HepG2 (cell line): Measurements from ENCODE around the gene RALY. TPM values are rescaled to one million over a fixed set of nuclear protein-coding genes. Genes with fewer than 3 reads are reported as not detected.

Source experiments
- CBX1 ChIP-seq: IDR thresholded peaks from one replicate; pipeline ENCODE4 v1.6.1; 2016; ENCODE audit warnings: antibody characterized with exemption, low read depth
- CBX5 ChIP-seq: sonication (generic); formaldehyde crosslinking; IDR thresholded peaks from 2 replicates; pipeline ENCODE4 v1.4.0; 2020; ENCODE audit warnings: missing genetic modification reagents, borderline replicate concordance
- RAD51 ChIP-seq: fragments of 450-650 bp; IDR thresholded peaks from 2 replicates; pipeline ENCODE4 v1.6.1; 2016; ENCODE audit warnings: borderline replicate concordance
- RCOR2 ChIP-seq: IDR thresholded peaks from 2 replicates; pipeline ENCODE4 v1.6.1; 2016; ENCODE audit warnings: missing biosample characterization, missing genetic modification reagents
- SALL1 ChIP-seq: sonication (generic); formaldehyde crosslinking; IDR thresholded peaks from 2 replicates; pipeline ENCODE4 v1.8.0; 2022; ENCODE audit warnings: mild to moderate bottlenecking, missing genetic modification reagents
- SETDB1 ChIP-seq: sonication (generic); formaldehyde crosslinking; IDR thresholded peaks from 2 replicates; pipeline ENCODE4 v1.5.1; 2020; ENCODE audit warnings: missing genetic modification reagents, mild to moderate bottlenecking, borderline replicate concordance
- SIX4 ChIP-seq: sonication (generic); formaldehyde crosslinking; IDR thresholded peaks from 2 replicates; pipeline ENCODE4 v1.4.0; 2020; ENCODE audit warnings: missing genetic modification reagents
- TEAD3 ChIP-seq: optimal IDR thresholded peaks from 2 replicates; pipeline ENCODE3; 2016; ENCODE audit warnings: borderline replicate concordance
- TOPORS ChIP-seq: sonication (generic); formaldehyde crosslinking; IDR thresholded peaks from 2 replicates; pipeline ENCODE4 v1.8.0; 2023; ENCODE audit warnings: mild to moderate bottlenecking, missing genetic modification reagents
- XRCC5 ChIP-seq: fragments of 200-400 bp; formaldehyde crosslinking; optimal IDR thresholded peaks from 2 replicates; pipeline ENCODE3; 2017; ENCODE audit warnings: mild to moderate bottlenecking, low read length
- ZNF121 ChIP-seq: sonication (generic); formaldehyde crosslinking; IDR thresholded peaks from 2 replicates; pipeline ENCODE4 v1.5.0; 2020; ENCODE audit warnings: mild to moderate bottlenecking, missing genetic modification reagents
- ZNF383 ChIP-seq: sonication (generic); formaldehyde crosslinking; IDR thresholded peaks from 2 replicates; pipeline ENCODE4 v1.4.0; 2020; ENCODE audit warnings: missing genetic modification reagents, mild to moderate bottlenecking, borderline replicate concordance
- ZNF703 ChIP-seq: sonication (generic); formaldehyde crosslinking; IDR thresholded peaks from 2 replicates; pipeline ENCODE4 v1.5.1; 2020; ENCODE audit warnings: missing genetic modification reagents, mild to moderate bottlenecking, moderate library complexity, borderline replicate concordance
- polyA plus RNA-seq, 8 experiments: library from polyadenylated mRNA; depleted of rRNA in 3 of 8; stranded (reverse) in 7 of 8; unstranded in 1 of 8; fragments of >200 nt; fragmentation: Illumina TruSeq in 4 of 8; extraction: Trizol in 4 of 8; gene quantifications; 2 replicates each; pipeline versions ENCODE4 v1.2.1 to v1.2.3, GENCODE V29; 2011 to 2016; ENCODE audit warnings: low read depth in 4 of 8, missing spikeins in 1 of 8, mixed read lengths in 1 of 8; ENCODE audit not compliant: insufficient read depth in 1 of 8
- total RNA-seq, 5 experiments: library from RNA; depleted of rRNA; stranded (reverse); fragments of >200 nt; fragmentation: Illumina TruSeq; extraction: Trizol; gene quantifications; 2 replicates each; pipeline ENCODE4 v1.2.3, GENCODE V29; 2016; ENCODE audit warnings: low read depth in 1 of 5
- TF ChIP-seq, protein P1 (sequence below): sonication (generic); formaldehyde crosslinking; IDR thresholded peaks from 2 replicates; pipeline ENCODE4 v1.9.0; 2021; ENCODE audit warnings: missing genetic modification reagents, mild to moderate bottlenecking, borderline replicate concordance
- TF ChIP-seq, protein P2 (sequence below): sonication (generic); formaldehyde crosslinking; IDR thresholded peaks from 2 replicates; pipeline ENCODE4 v1.5.0; 2020; ENCODE audit warnings: missing genetic modification reagents
- TF ChIP-seq, protein P3 (sequence below): sonication (generic); formaldehyde crosslinking; IDR thresholded peaks from 2 replicates; pipeline ENCODE4 v1.5.0; 2020; ENCODE audit warnings: missing genetic modification reagents, mild to moderate bottlenecking, borderline replicate concordance
- TF ChIP-seq, protein P4 (sequence below): IDR thresholded peaks from 2 replicates; pipeline ENCODE4 v1.6.1; 2016

The RALY gene
- total and polyA plus RNA-seq, 2 of the 13 experiments (the other 11 are each of a cell fraction or from before 2014, with no cell fraction given), result 178 to 186 TPM

DNA sequence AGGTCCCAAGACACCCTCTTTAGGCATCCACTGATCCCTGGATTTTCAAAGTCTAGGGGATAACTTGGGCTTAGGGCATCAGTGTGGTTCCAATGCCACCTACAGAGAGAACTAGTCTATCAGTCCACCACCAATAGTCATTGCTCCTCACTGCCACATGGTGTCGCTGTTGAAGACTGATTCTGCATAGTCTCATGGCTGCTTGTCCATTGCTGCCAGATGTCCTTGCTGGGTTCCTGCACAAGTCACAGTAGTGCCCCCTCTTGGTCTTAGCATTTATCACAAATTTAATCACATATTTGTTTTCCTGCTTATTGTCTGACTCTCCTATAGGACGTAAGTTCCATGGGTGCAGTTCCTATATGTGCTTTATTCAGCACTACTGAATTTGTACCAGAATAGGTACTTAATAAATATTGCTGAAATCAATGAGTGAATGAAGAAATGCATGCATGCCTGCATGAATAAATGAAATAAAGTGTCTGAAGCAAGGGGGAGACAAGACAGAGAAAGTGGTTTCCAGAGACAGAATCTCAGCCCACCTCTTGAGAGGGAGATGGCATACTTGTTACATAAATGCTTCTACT is 45.9 kb upstream of the RALY start (continued):
- TF ChIP-seq ZNF121 (CRISPR knock-in tag), result no peak
- TF ChIP-seq, protein P1, sequence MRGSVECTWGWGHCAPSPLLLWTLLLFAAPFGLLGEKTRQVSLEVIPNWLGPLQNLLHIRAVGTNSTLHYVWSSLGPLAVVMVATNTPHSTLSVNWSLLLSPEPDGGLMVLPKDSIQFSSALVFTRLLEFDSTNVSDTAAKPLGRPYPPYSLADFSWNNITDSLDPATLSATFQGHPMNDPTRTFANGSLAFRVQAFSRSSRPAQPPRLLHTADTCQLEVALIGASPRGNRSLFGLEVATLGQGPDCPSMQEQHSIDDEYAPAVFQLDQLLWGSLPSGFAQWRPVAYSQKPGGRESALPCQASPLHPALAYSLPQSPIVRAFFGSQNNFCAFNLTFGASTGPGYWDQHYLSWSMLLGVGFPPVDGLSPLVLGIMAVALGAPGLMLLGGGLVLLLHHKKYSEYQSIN (CRISPR knock-in tag), result no peak
- peak; percentile 39 for TF ChIP-seq XRCC5
- TF ChIP-seq, protein P2, sequence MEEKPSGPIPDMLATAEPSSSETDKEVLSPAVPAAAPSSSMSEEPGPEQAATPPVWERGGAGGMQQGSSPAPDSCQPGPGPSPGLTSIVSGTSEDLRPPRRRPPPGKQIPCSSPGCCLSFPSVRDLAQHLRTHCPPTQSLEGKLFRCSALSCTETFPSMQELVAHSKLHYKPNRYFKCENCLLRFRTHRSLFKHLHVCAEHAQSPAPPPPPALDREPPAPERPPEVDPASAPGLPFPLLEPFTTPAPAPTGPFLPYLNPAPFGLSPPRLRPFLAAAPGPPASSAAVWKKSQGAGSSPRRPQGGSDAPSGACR, result peak; percentile 73; the same call in 1 of the 2 replicates
- TF ChIP-seq TEAD3, result peak; percentile 65
- TF ChIP-seq SETDB1 (CRISPR knock-in tag), result peak; percentile 96
- peak; percentile 76; the same call in 1 of the 2 replicates for TF ChIP-seq TOPORS (CRISPR knock-in tag)
- TF ChIP-seq SALL1 (CRISPR knock-in tag), result 0 out of 2 replicates have a peak, but pooled peaks have one; percentile 23
- TF ChIP-seq SIX4 (CRISPR knock-in tag), result no peak
- no peak for TF ChIP-seq ZNF703
- TF ChIP-seq CBX1, result peak; percentile 91
- TF ChIP-seq RCOR2 (CRISPR knock-in tag), result no peak; the same call in 1 of the 2 replicates
- TF ChIP-seq, protein P3, sequence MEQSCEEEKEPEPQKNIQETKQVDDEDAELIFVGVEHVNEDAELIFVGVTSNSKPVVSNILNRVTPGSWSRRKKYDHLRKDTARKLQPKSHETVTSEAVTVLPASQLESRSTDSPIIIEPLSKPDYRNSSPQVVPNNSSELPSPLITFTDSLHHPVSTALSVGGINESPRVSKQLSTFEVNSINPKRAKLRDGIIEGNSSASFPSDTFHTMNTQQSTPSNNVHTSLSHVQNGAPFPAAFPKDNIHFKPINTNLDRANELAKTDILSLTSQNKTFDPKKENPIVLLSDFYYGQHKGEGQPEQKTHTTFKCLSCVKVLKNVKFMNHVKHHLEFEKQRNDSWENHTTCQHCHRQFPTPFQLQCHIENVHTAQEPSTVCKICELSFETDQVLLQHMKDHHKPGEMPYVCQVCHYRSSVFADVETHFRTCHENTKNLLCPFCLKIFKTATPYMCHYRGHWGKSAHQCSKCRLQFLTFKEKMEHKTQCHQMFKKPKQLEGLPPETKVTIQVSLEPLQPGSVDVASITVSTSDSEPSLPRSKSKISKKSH, result peak; percentile 96; the same call in 1 of the 2 replicates
- TF ChIP-seq, protein P4, sequence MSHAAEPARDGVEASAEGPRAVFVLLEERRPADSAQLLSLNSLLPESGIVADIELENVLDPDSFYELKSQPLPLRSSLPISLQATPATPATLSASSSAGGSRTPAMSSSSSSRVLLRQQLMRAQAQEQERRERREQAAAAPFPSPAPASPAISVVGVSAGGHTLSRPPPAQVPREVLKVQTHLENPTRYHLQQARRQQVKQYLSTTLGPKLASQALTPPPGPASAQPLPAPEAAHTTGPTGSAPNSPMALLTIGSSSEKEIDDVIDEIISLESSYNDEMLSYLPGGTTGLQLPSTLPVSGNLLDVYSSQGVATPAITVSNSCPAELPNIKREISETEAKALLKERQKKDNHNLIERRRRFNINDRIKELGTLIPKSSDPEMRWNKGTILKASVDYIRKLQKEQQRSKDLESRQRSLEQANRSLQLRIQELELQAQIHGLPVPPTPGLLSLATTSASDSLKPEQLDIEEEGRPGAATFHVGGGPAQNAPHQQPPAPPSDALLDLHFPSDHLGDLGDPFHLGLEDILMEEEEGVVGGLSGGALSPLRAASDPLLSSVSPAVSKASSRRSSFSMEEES (CRISPR knock-in tag), result no peak
- peak; percentile 97 for TF ChIP-seq CBX5
- TF ChIP-seq RAD51, result no peak
- no peak for TF ChIP-seq ZNF383 (CRISPR knock-in tag)
